ENCODE data around the gene GPRIN2. TPM values are rescaled to one million over a fixed set of nuclear protein-coding genes. Genes with fewer than 3 reads are reported as not detected.
A peak's percentile ranks its signal among the peaks of the same experiment; 100 is the strongest.
"Not testable (repeated sequence)": the region's sequence is repeated elsewhere in the genome, so short reads cannot be mapped to it uniquely, and the experiment has no call there.

GPRIN2 gene
- total RNA-seq, 1 donor from 2014 or later, result not detected

- Mint-ChIP-seq H3K36me3 (ENCODE audit: low read depth) (no peaks in the 10 kb centered on the region), H3K4me1 (no peaks in the 10 kb centered on the region), H3K4me3 (no peak overlapping the region), H3K27ac (no peak overlapping the region), H3K9me3 (no peaks in the 10 kb centered on the region), H3K27me3 (no peaks in the 10 kb centered on the region)
- peak; percentile 52 for DNase-seq
- intact Hi-C loops (cut with micrococcal nuclease), result no loop called here
Measured at GRCh38 chr10:46516660-46517416, 39.6 kb downstream of the GPRIN2 start.

- Mint-ChIP-seq H3K4me1 (no peaks in the 10 kb centered on the region), H3K27me3 (no peaks in the 10 kb centered on the region), H3K9me3 (no peaks in the 10 kb centered on the region), H3K4me3 (no peak overlapping the region), H3K36me3 (ENCODE audit: low read depth) (no peaks in the 10 kb centered on the region), H3K27ac (no peak overlapping the region)
- no peak for DNase-seq
- intact Hi-C loops (cut with micrococcal nuclease), result no loop called here
Measured at GRCh38 chr10:46515793-46516192, 40.7 kb downstream of the GPRIN2 start.

GRCh38 chr10:46515366-46515765 lies 41.1 kb downstream of the GPRIN2 start:
- Mint-ChIP-seq H3K9me3 (no peaks in the 10 kb centered on the region), H3K4me1 (no peaks in the 10 kb centered on the region), H3K27ac (no peak overlapping the region), H3K36me3 (ENCODE audit: low read depth) (no peaks in the 10 kb centered on the region), H3K27me3 (no peaks in the 10 kb centered on the region), H3K4me3 (no peak overlapping the region)
- intact Hi-C loops (cut with micrococcal nuclease), result no loop called here
- peak; percentile 51 for DNase-seq

- no peaks in the 10 kb centered on the region for H3K9me3 Mint-ChIP-seq
- no peaks in the 10 kb centered on the region for H3K27me3 Mint-ChIP-seq
- no peak overlapping the region for H3K27ac Mint-ChIP-seq
- no peak overlapping the region for H3K4me3 Mint-ChIP-seq
- intact Hi-C loops (cut with micrococcal nuclease), result no loop called here
- H3K4me1 Mint-ChIP-seq, result no peaks in the 10 kb centered on the region
- H3K36me3 Mint-ChIP-seq (ENCODE audit: low read depth), result no peaks in the 10 kb centered on the region
- DNase-seq, result peak; percentile 37
Measured at GRCh38 chr10:46514899-46515298, 41.6 kb downstream of the GPRIN2 start.

GRCh38 chr10:46514431-46514861 lies 42.0 kb downstream of the GPRIN2 start:
- no peak overlapping the region for H3K4me3 Mint-ChIP-seq
- H3K27me3 Mint-ChIP-seq, result no peaks in the 10 kb centered on the region
- H3K9me3 Mint-ChIP-seq, result no peaks in the 10 kb centered on the region
- peak; percentile 52 for DNase-seq
- H3K36me3 Mint-ChIP-seq (ENCODE audit: low read depth), result no peaks in the 10 kb centered on the region
- no peaks in the 10 kb centered on the region for H3K4me1 Mint-ChIP-seq
- H3K27ac Mint-ChIP-seq, result no peak overlapping the region
- intact Hi-C loops (cut with micrococcal nuclease), result no loop called here

- intact Hi-C loops (cut with micrococcal nuclease); H3K4me3 Mint-ChIP-seq; H3K27ac Mint-ChIP-seq; DNase-seq; H3K36me3 Mint-ChIP-seq (ENCODE audit: low read depth); H3K9me3 Mint-ChIP-seq; H3K4me1 Mint-ChIP-seq; H3K27me3 Mint-ChIP-seq: not testable (repeated sequence)
Measured at GRCh38 chr10:46513333-46513732, 43.1 kb downstream of the GPRIN2 start.

GRCh38 chr10:46512725-46513124 lies 43.7 kb downstream of the GPRIN2 start:
- H3K36me3 Mint-ChIP-seq (ENCODE audit: low read depth); H3K4me3 Mint-ChIP-seq; H3K27me3 Mint-ChIP-seq; H3K9me3 Mint-ChIP-seq; H3K4me1 Mint-ChIP-seq; DNase-seq; intact Hi-C loops (cut with micrococcal nuclease); H3K27ac Mint-ChIP-seq: not testable (repeated sequence)

GRCh38 chr10:46512002-46512401 lies 44.5 kb downstream of the GPRIN2 start:
- H3K27ac Mint-ChIP-seq; DNase-seq; H3K4me1 Mint-ChIP-seq; H3K36me3 Mint-ChIP-seq (ENCODE audit: low read depth); H3K4me3 Mint-ChIP-seq; H3K9me3 Mint-ChIP-seq; H3K27me3 Mint-ChIP-seq; intact Hi-C loops (cut with micrococcal nuclease): not testable (repeated sequence)

Other genes with a start within 250 kb of the GPRIN2 start
- gene ANXA8L1, start 180.9 kb downstream of the GPRIN2 start, total RNA-seq, result not detected in 2 replicates
- gene NPY4R, start 90.7 kb downstream of the GPRIN2 start, total RNA-seq, result not detected in 2 replicates
- gene SYT15, start 22.5 kb upstream of the GPRIN2 start, total RNA-seq, result 1.3 and 1.8 TPM in 2 replicates